SK-N-MC (cell line): ENCODE results near the gene ATG16L2.

ENCODE experiments used
- EZH2 ChIP-seq: fragments of 200-600 bp; sonication (generic); IDR thresholded peaks from one replicate; pipeline ENCODE4 v1.6.1; 2017; ENCODE audit warnings: antibody characterized with exemption
- POLR2AphosphoS5 ChIP-seq: IDR thresholded peaks from 2 replicates; pipeline ENCODE4 v1.6.1; 2012; ENCODE audit warnings: mild to moderate bottlenecking, low read depth, low read length, borderline replicate concordance

GRCh38 chr11:72815110-72815618, 953 bp downstream of the ATG16L2 start:
- no peak for TF ChIP-seq POLR2AphosphoS5
- TF ChIP-seq EZH2 = no peak
